ENCODE measurements around the gene CDK14. TPM values are rescaled to one million over a fixed set of nuclear protein-coding genes. Genes with fewer than 3 reads are reported as not detected.

CDK14 gene
- total RNA-seq, 1 donor, result 39.1 TPM

GRCh38 chr7:90824386-90825307 is 228.5 kb downstream of the CDK14 start:
- peaks cover 4% of the 10 kb centered on the region for H4K20me1 ChIP-seq (ENCODE audit: insufficient read depth, low read length)
- H3K27ac ChIP-seq (ENCODE audit: low read depth, low read length), result peak overlapping the region; percentile 92
- H3K4me1 ChIP-seq (ENCODE audit: insufficient read depth, low read length), result peaks cover 24% of the 10 kb centered on the region
- TF ChIP-seq CTCF (IDR thresholded peaks at IDR 0.05; ENCODE audit: extremely low read depth, low read depth, low read length), result no peak
- peak; percentile 41 for DNase-seq (ENCODE audit: insufficient read length, low spot score, missing footprints)
- peak overlapping the region; percentile 75 for H3K4me2 ChIP-seq (ENCODE audit: insufficient read depth, low read length)
- H3K79me2 ChIP-seq (ENCODE audit: insufficient read depth, low read length), result peaks cover 13% of the 10 kb centered on the region
- no peak overlapping the region for H2AFZ ChIP-seq (ENCODE audit: low read length)
- no peak overlapping the region for H3K4me3 ChIP-seq (ENCODE audit: insufficient read depth, low read length)
- no peaks in the 10 kb centered on the region for H3K9me3 ChIP-seq (ENCODE audit: low read depth, low read length)
- no peaks in the 10 kb centered on the region for H3K36me3 ChIP-seq (ENCODE audit: insufficient read depth, low read length)
- no peaks in the 10 kb centered on the region for H3K27me3 ChIP-seq (ENCODE audit: insufficient read depth, low read length)

GRCh38 chr7:90825779-90826178 is 229.7 kb downstream of the CDK14 start:
- no peak for TF ChIP-seq CTCF (IDR thresholded peaks at IDR 0.05; ENCODE audit: extremely low read depth, low read depth, low read length)
- peak overlapping the region; percentile 75 for H3K4me2 ChIP-seq (ENCODE audit: insufficient read depth, low read length)
- H3K36me3 ChIP-seq (ENCODE audit: insufficient read depth, low read length), result no peaks in the 10 kb centered on the region
- H3K9me3 ChIP-seq (ENCODE audit: low read depth, low read length), result no peaks in the 10 kb centered on the region
- no peak overlapping the region for H3K4me3 ChIP-seq (ENCODE audit: insufficient read depth, low read length)
- H3K4me1 ChIP-seq (ENCODE audit: insufficient read depth, low read length), result peaks cover 24% of the 10 kb centered on the region
- H2AFZ ChIP-seq (ENCODE audit: low read length), result no peak overlapping the region
- no peaks in the 10 kb centered on the region for H3K27me3 ChIP-seq (ENCODE audit: insufficient read depth, low read length)
- H3K27ac ChIP-seq (ENCODE audit: low read depth, low read length), result peak overlapping the region; percentile 92
- H4K20me1 ChIP-seq (ENCODE audit: insufficient read depth, low read length), result peaks cover 4% of the 10 kb centered on the region
- peak; percentile 15 for DNase-seq (ENCODE audit: insufficient read length, low spot score, missing footprints)
- peaks cover 15% of the 10 kb centered on the region for H3K79me2 ChIP-seq (ENCODE audit: insufficient read depth, low read length)

GRCh38 chr7:90828601-90829000 is 232.5 kb downstream of the CDK14 start:
- Histone ChIP-seq H3K9me3 (ENCODE audit: low read depth, low read length) (no peaks in the 10 kb centered on the region), H3K27me3 (ENCODE audit: insufficient read depth, low read length) (no peaks in the 10 kb centered on the region), H3K4me1 (ENCODE audit: insufficient read depth, low read length) (peaks cover 33% of the 10 kb centered on the region), H3K4me2 (ENCODE audit: insufficient read depth, low read length) (no peak overlapping the region), H4K20me1 (ENCODE audit: insufficient read depth, low read length) (peaks cover 4% of the 10 kb centered on the region), H3K36me3 (ENCODE audit: insufficient read depth, low read length) (no peaks in the 10 kb centered on the region), H3K27ac (ENCODE audit: low read depth, low read length) (no peak overlapping the region), H3K79me2 (ENCODE audit: insufficient read depth, low read length) (peaks cover 8% of the 10 kb centered on the region), H3K4me3 (ENCODE audit: insufficient read depth, low read length) (no peak overlapping the region), H2AFZ (ENCODE audit: low read length) (no peak overlapping the region)
- TF ChIP-seq CTCF (IDR thresholded peaks at IDR 0.05; ENCODE audit: extremely low read depth, low read depth, low read length), result no peak
- peak; percentile 3 for DNase-seq (ENCODE audit: insufficient read length, low spot score, missing footprints)

DNA sequence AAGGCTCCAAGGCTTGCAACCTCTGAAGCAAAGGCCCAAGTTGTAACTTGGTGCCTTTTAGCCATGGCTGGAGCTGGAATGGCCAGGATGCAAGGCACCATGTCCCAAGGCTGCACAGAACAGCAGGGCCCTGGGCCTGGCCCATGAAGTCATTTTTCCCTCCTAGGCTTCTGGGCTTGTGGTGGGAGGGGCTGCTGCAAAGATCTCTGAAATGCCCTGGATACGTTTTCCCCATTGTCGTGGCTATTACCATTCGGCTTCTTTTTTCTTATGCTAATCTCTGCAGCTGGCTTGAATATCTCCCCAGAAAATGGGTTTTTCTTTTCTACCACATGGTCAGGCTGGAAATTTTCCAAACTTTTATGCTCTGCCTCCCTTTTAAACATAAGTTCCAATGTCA is 234.2 kb downstream of the CDK14 start:
- Histone ChIP-seq H3K4me2 (ENCODE audit: insufficient read depth, low read length) (no peak overlapping the region), H2AFZ (ENCODE audit: low read length) (no peak overlapping the region), H3K27me3 (ENCODE audit: insufficient read depth, low read length) (no peaks in the 10 kb centered on the region), H3K4me1 (ENCODE audit: insufficient read depth, low read length) (peaks cover 20% of the 10 kb centered on the region), H3K4me3 (ENCODE audit: insufficient read depth, low read length) (no peak overlapping the region), H3K36me3 (ENCODE audit: insufficient read depth, low read length) (no peaks in the 10 kb centered on the region), H3K79me2 (ENCODE audit: insufficient read depth, low read length) (peaks cover 11% of the 10 kb centered on the region), H3K9me3 (ENCODE audit: low read depth, low read length) (no peaks in the 10 kb centered on the region), H4K20me1 (ENCODE audit: insufficient read depth, low read length) (peaks cover 1% of the 10 kb centered on the region), H3K27ac (ENCODE audit: low read depth, low read length) (no peak overlapping the region)
- DNase-seq (ENCODE audit: insufficient read length, low spot score, missing footprints), result no peak
- no peak for TF ChIP-seq CTCF (IDR thresholded peaks at IDR 0.05; ENCODE audit: extremely low read depth, low read depth, low read length)
